ENCODE results near the gene VTCN1.

Gene VTCN1

DNA sequence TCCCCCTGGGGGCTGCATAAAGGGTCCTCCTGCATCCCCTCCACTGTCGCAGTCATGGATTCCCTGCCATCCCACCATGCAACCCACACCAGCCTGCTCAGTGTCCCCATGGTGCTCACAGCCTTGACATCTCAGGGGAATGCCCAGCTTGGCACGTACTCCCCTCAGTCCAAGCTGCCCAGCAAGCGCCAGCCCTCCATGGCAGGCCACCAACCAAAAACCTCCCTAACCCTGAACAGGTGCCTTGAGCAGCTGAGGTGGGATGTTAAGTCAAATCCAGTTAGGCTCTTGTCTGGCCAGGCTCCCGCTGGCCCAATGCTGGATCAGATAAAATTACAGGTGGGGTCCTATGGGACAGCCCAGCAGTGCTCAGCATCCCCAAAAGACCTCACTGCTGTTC is 341 bp downstream of the VTCN1 start:
- H3K27me3 ChIP-seq (replicated peaks in 2 of 5; ENCODE audit: control insufficient read depth in 4 of 5, insufficient read depth in 5 of 5, low read length in 4 of 5) = peaks cover 0 to 5% (median 0%) of the 10 kb centered on the region in 5 experiments
- no peaks in the 10 kb centered on the region for H3K36me3 ChIP-seq (ENCODE audit: control insufficient read depth in 4 of 4, insufficient read depth in 4 of 4, low read length in 3 of 4)
- H3K27ac ChIP-seq (ENCODE audit: insufficient read depth in 1 of 2, low read depth in 1 of 2, low read length in 2 of 2, poor library complexity in 1 of 2, severe bottlenecking in 2 of 2) = no peak overlapping the region
- no peaks in the 10 kb centered on the region for H3K4me1 ChIP-seq (ENCODE audit: control extremely low read depth in 1 of 4, control insufficient read depth in 4 of 4, insufficient read depth in 4 of 4, low read length in 3 of 4)
- H3K4me3 ChIP-seq (ENCODE audit: control insufficient read depth in 1 of 7, extremely low read depth in 1 of 7, insufficient read depth in 4 of 7, low read depth in 2 of 7, low read length in 6 of 7) = no peak overlapping the region
- DNase-seq = no peak
- CTCF ChIA-PET = no interaction called here
- 94% methylated on average over 2 of the region's 4 CpGs for WGBS (ENCODE audit: insufficient coverage)
- no peaks in the 10 kb centered on the region for H3K9me3 ChIP-seq (ENCODE audit: control extremely low read depth in 1 of 5, control insufficient read depth in 4 of 5, insufficient read depth in 2 of 5, low read depth in 1 of 5, low read length in 4 of 5)
- POLR2A ChIA-PET = interaction anchor here (0.6 kb wide), 1 partner anchor 44 kb away, joined by 4 read pairs; no protein-coding TSS in a partner anchor

DNA sequence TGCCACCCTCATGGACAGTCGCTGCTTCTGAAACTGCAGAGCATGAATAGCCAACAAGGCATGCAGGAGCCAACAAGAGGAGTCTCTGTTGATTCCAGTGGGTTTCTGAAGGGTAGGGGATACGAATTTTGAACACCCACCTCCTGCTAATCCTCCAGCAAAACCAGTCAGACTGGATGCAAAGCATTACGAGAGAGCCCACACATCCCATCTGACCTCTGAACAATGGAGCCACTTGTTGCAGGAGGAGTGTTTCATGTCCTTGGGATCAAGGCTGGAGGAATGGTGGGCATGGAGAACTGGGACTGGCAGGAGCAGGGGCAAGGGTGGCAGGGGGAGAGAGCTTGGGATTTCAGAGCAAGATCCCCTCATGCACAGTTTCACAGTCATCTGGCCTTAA is 1.6 kb downstream of the VTCN1 start:
- H3K27me3 ChIP-seq (replicated peaks in 2 of 5; ENCODE audit: control insufficient read depth in 4 of 5, insufficient read depth in 5 of 5, low read length in 4 of 5) = peaks cover 0 to 5% (median 0%) of the 10 kb centered on the region in 5 experiments

DNA sequence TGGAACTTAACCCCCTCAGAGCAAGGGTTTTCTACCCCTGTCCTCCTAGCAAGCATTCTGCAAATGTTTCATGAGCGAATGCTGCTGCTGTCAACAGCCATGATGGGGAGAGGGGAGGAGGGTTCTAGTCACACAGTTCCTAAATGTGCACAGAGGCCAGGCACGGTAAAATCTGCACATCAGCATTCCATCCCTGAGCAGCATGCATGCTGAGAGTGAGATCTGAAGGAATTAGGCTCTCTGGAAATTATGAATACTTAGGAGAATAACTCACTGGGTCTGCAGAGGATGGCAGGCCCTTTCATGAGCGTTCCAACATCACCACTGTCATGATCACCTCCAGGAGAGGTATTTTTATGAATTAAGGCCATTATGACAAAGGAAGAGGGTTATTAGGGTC is 2.1 kb downstream of the VTCN1 start:
- H3K4me3 ChIP-seq (ENCODE audit: control insufficient read depth in 1 of 7, extremely low read depth in 1 of 7, insufficient read depth in 4 of 7, low read depth in 2 of 7, low read length in 6 of 7) = no peak overlapping the region
- ChIA-PET CTCF (no interaction called here), POLR2A (no interaction called here)
- H3K9me3 ChIP-seq (ENCODE audit: control extremely low read depth in 1 of 5, control insufficient read depth in 4 of 5, insufficient read depth in 2 of 5, low read depth in 1 of 5, low read length in 4 of 5) = no peaks in the 10 kb centered on the region
- 100% methylated on average over 1 of the region's 3 CpGs for WGBS (ENCODE audit: insufficient coverage)
- H3K36me3 ChIP-seq (ENCODE audit: control insufficient read depth in 4 of 4, insufficient read depth in 4 of 4, low read length in 3 of 4) = no peaks in the 10 kb centered on the region
- no peak overlapping the region for H3K27ac ChIP-seq (ENCODE audit: insufficient read depth in 1 of 2, low read depth in 1 of 2, low read length in 2 of 2, poor library complexity in 1 of 2, severe bottlenecking in 2 of 2)
- peaks cover 0 to 5% (median 0%) of the 10 kb centered on the region in 5 experiments for H3K27me3 ChIP-seq (replicated peaks in 2 of 5; ENCODE audit: control insufficient read depth in 4 of 5, insufficient read depth in 5 of 5, low read length in 4 of 5)
- no peak for DNase-seq
- H3K4me1 ChIP-seq (ENCODE audit: control extremely low read depth in 1 of 4, control insufficient read depth in 4 of 4, insufficient read depth in 4 of 4, low read length in 3 of 4) = no peaks in the 10 kb centered on the region

More for the DNA sequence above, 1.6 kb downstream of the VTCN1 start:
- CTCF ChIA-PET = no interaction called here
- Histone ChIP-seq H3K27ac (ENCODE audit: insufficient read depth in 1 of 2, low read depth in 1 of 2, low read length in 2 of 2, poor library complexity in 1 of 2, severe bottlenecking in 2 of 2) (no peak overlapping the region), H3K4me3 (ENCODE audit: control insufficient read depth in 1 of 7, extremely low read depth in 1 of 7, insufficient read depth in 4 of 7, low read depth in 2 of 7, low read length in 6 of 7) (no peak overlapping the region), H3K4me1 (ENCODE audit: control extremely low read depth in 1 of 4, control insufficient read depth in 4 of 4, insufficient read depth in 4 of 4, low read length in 3 of 4) (no peaks in the 10 kb centered on the region), H3K36me3 (ENCODE audit: control insufficient read depth in 4 of 4, insufficient read depth in 4 of 4, low read length in 3 of 4) (no peaks in the 10 kb centered on the region), H3K9me3 (ENCODE audit: control extremely low read depth in 1 of 5, control insufficient read depth in 4 of 5, insufficient read depth in 2 of 5, low read depth in 1 of 5, low read length in 4 of 5) (no peaks in the 10 kb centered on the region)
- no peak for DNase-seq
- 66% methylated on average over 3 of the region's 3 CpGs for WGBS (ENCODE audit: insufficient coverage)
- POLR2A ChIA-PET = no interaction called here

DNA sequence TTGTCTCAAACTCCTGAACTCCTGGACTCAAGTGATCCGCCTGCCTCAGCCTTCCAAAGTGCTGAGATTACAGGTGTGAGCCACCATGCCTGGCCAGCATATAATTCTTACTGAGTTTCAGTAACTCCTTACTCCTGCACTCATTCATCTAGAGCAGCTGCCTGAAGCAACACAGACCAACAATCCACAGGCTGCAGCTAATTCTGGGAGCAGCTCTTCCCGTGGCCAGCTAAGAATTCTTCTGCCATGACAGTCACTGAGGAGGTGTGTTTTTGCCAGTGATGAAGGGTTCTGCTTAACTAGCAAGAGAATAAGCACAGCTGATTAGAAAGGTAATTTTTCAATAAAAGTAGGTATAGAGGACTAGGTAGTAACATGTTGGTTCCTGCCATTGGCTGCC is 5.4 kb downstream of the VTCN1 start:
- no peaks in the 10 kb centered on the region for H3K36me3 ChIP-seq (ENCODE audit: control insufficient read depth in 4 of 4, insufficient read depth in 4 of 4, low read length in 3 of 4)
- no peak for DNase-seq
- no peak overlapping the region for H3K4me3 ChIP-seq (ENCODE audit: control insufficient read depth in 1 of 7, extremely low read depth in 1 of 7, insufficient read depth in 4 of 7, low read depth in 2 of 7, low read length in 6 of 7)
- POLR2A ChIA-PET = no interaction called here
- whole genome bisulfite sequencing (ENCODE audit: insufficient coverage) = 86% methylated on average over 2 of the region's 2 CpGs
- H3K27ac ChIP-seq (ENCODE audit: insufficient read depth in 1 of 2, low read depth in 1 of 2, low read length in 2 of 2, poor library complexity in 1 of 2, severe bottlenecking in 2 of 2) = no peak overlapping the region
- CTCF ChIA-PET = no interaction called here
- peaks cover 0 to 6% (median 0%) of the 10 kb centered on the region in 5 experiments for H3K27me3 ChIP-seq (replicated peaks in 2 of 5; ENCODE audit: control insufficient read depth in 4 of 5, insufficient read depth in 5 of 5, low read length in 4 of 5)
- no peaks in the 10 kb centered on the region for H3K9me3 ChIP-seq (ENCODE audit: control extremely low read depth in 1 of 5, control insufficient read depth in 4 of 5, insufficient read depth in 2 of 5, low read depth in 1 of 5, low read length in 4 of 5)
- no peaks in the 10 kb centered on the region for H3K4me1 ChIP-seq (ENCODE audit: control extremely low read depth in 1 of 4, control insufficient read depth in 4 of 4, insufficient read depth in 4 of 4, low read length in 3 of 4)

DNA sequence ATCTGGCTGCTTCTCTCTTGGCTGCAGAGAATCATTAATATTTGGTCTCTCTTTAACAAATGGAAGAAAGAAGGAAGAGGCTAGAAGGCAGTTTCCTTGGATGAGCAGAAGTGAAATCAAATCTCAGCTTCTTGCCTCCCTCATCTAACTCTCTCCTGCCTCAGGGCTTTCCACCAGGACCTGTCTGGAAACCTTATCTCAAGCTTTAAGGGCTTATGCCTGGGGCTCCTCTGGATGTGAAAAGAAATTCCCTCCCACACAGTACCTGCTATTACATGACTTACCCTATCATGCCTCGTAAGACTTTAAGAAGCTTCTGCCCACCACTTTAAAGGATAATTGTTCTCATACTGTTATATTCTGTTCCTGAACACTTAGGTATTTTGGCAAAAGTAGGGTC is 8.9 kb downstream of the VTCN1 start:
- no peak for DNase-seq
- no peaks in the 10 kb centered on the region for H3K9me3 ChIP-seq (ENCODE audit: control extremely low read depth in 1 of 5, control insufficient read depth in 4 of 5, insufficient read depth in 2 of 5, low read depth in 1 of 5, low read length in 4 of 5)
- WGBS (ENCODE audit: insufficient coverage) = no CpG with 5 or more reads among the region's 1 CpG
- POLR2A ChIA-PET = no interaction called here
- no peaks in the 10 kb centered on the region for H3K36me3 ChIP-seq (ENCODE audit: control insufficient read depth in 4 of 4, insufficient read depth in 4 of 4, low read length in 3 of 4)
- CTCF ChIA-PET = no interaction called here
- H3K4me3 ChIP-seq (ENCODE audit: control insufficient read depth in 1 of 7, extremely low read depth in 1 of 7, insufficient read depth in 4 of 7, low read depth in 2 of 7, low read length in 6 of 7) = no peak overlapping the region
- H3K27ac ChIP-seq (ENCODE audit: insufficient read depth in 1 of 2, low read depth in 1 of 2, low read length in 2 of 2, poor library complexity in 1 of 2, severe bottlenecking in 2 of 2) = no peak overlapping the region
- peaks cover 0 to 4% (median 0%) of the 10 kb centered on the region in 5 experiments for H3K27me3 ChIP-seq (replicated peaks in 2 of 5; ENCODE audit: control insufficient read depth in 4 of 5, insufficient read depth in 5 of 5, low read length in 4 of 5)
- no peaks in the 10 kb centered on the region for H3K4me1 ChIP-seq (ENCODE audit: control extremely low read depth in 1 of 4, control insufficient read depth in 4 of 4, insufficient read depth in 4 of 4, low read length in 3 of 4)

DNA sequence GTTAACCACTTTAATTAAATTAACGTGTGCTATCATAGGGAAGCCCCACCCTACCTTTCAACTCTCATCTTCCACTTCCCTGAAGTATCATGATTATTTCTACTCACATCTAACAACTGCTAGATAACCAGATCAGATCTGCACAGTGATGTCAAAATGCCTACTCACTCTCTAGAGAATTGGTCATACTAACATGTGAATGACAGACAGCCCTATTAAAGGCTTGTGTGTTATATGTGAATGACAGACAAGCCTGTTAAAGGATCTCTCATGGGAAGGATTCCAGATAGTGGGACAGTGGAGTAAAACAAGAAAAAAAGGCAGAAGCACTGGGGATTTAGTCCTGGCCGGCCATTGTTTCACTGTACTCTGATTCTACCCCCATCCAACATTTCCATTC is 12.6 kb downstream of the VTCN1 start:
- H3K4me3 ChIP-seq (ENCODE audit: control insufficient read depth in 1 of 7, extremely low read depth in 1 of 7, insufficient read depth in 4 of 7, low read depth in 2 of 7, low read length in 6 of 7) = no peak overlapping the region
- no peaks in the 10 kb centered on the region for H3K36me3 ChIP-seq (ENCODE audit: control insufficient read depth in 4 of 4, insufficient read depth in 4 of 4, low read length in 3 of 4)
- DNase-seq = no peak
- H3K9me3 ChIP-seq (ENCODE audit: control extremely low read depth in 1 of 5, control insufficient read depth in 4 of 5, insufficient read depth in 2 of 5, low read depth in 1 of 5, low read length in 4 of 5) = peaks cover 0 to 1% (median 0%) of the 10 kb centered on the region in 5 experiments
- WGBS (ENCODE audit: insufficient coverage) = 90% methylated on average over 1 of the region's 2 CpGs
- ChIA-PET CTCF (no interaction called here), POLR2A (no interaction called here)
- H3K27ac ChIP-seq (ENCODE audit: insufficient read depth in 1 of 2, low read depth in 1 of 2, low read length in 2 of 2, poor library complexity in 1 of 2, severe bottlenecking in 2 of 2) = no peak overlapping the region
- H3K4me1 ChIP-seq (ENCODE audit: control extremely low read depth in 1 of 4, control insufficient read depth in 4 of 4, insufficient read depth in 4 of 4, low read length in 3 of 4) = no peaks in the 10 kb centered on the region
- H3K27me3 ChIP-seq (replicated peaks in 2 of 5; ENCODE audit: control insufficient read depth in 4 of 5, insufficient read depth in 5 of 5, low read length in 4 of 5) = peaks cover 0 to 2% (median 0%) of the 10 kb centered on the region in 5 experiments

DNA sequence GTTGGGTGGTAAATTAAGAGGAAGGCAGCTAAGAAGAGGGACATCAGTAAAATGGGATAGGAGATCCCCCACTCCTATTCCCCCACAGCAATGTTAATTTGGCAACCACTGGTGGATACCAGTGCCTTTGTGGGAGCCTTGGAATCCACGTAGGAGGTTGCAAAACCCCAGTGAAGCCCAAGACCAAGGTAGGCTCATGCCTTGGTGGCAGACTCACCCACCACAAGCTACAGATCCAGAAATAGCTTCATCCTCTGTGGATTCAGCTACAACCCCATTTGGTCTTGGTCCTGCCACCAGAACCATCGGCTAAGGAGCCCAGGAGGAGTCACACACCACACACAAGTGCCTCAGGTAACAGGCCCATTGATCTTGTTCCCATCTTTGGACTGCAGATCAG is 21.0 kb downstream of the VTCN1 start:
- ChIA-PET POLR2A (no interaction called here), CTCF (no interaction called here)
- peaks cover 0 to 10% (median 0%) of the 10 kb centered on the region in 5 experiments for H3K9me3 ChIP-seq (ENCODE audit: control extremely low read depth in 1 of 5, control insufficient read depth in 4 of 5, insufficient read depth in 2 of 5, low read depth in 1 of 5, low read length in 4 of 5)
- peaks cover 0 to 2% (median 0%) of the 10 kb centered on the region in 4 experiments for H3K4me1 ChIP-seq (ENCODE audit: control extremely low read depth in 1 of 4, control insufficient read depth in 4 of 4, insufficient read depth in 4 of 4, low read length in 3 of 4)
- 100% methylated on average over 2 of the region's 2 CpGs for WGBS (ENCODE audit: insufficient coverage)
- no peak overlapping the region for H3K27ac ChIP-seq (ENCODE audit: insufficient read depth in 1 of 2, low read depth in 1 of 2, low read length in 2 of 2, poor library complexity in 1 of 2, severe bottlenecking in 2 of 2)
- H3K4me3 ChIP-seq (ENCODE audit: control insufficient read depth in 1 of 7, extremely low read depth in 1 of 7, insufficient read depth in 4 of 7, low read depth in 2 of 7, low read length in 6 of 7) = no peak overlapping the region
- no peak for DNase-seq
- no peaks in the 10 kb centered on the region for H3K36me3 ChIP-seq (ENCODE audit: control insufficient read depth in 4 of 4, insufficient read depth in 4 of 4, low read length in 3 of 4)
- H3K27me3 ChIP-seq (replicated peaks in 2 of 5; ENCODE audit: control insufficient read depth in 4 of 5, insufficient read depth in 5 of 5, low read length in 4 of 5) = no peaks in the 10 kb centered on the region
